Adrenal gland (tissue), 12 donors: ENCODE measurements around the gene MVB12B. TPM values are rescaled to one million over a fixed set of nuclear protein-coding genes. Genes with fewer than 3 reads are reported as not detected.
A peak's percentile ranks its signal among the peaks of the same experiment; 100 is the strongest.

Experiments used
- DNase-seq, 7 donors: peaks; one replicate each; pipeline ENCODE4 v3.0.0-alpha.2; 2019 to 2020
- H3K27ac ChIP-seq, 5 donors: fragments of 200-600 bp; sonication (generic) in 4 of 5; 1 replicate in 3 of 5; 2 replicates in 2 of 5; pipeline versions ENCODE4 v1.5.1 to v1.8.0; 2016 to 2020; ENCODE audit warnings: mild to moderate bottlenecking in 1 of 5
- H3K27me3 ChIP-seq: fragments of 200-600 bp; 2 replicates; pipeline ENCODE4 v1.8.0; 2021
- H3K36me3 ChIP-seq, 2 donors: fragments of 200-600 bp; replicated peaks in 1 of 2; 1 replicate in 1 of 2; 2 replicates in 1 of 2; pipeline versions ENCODE4 v1.5.1 to v1.8.0; 2018 to 2022
- H3K4me1 ChIP-seq, 2 donors: fragments of 200-600 bp; replicated peaks in 1 of 2; 1 replicate in 1 of 2; 2 replicates in 1 of 2; pipeline versions ENCODE4 v1.5.1 to v1.8.0; 2018 to 2021
- H3K4me3 ChIP-seq, 4 donors: fragments of 200-600 bp; sonication (generic) in 3 of 4; one replicate each; pipeline ENCODE4 v1.5.1; 2016 to 2018
- H3K9me3 ChIP-seq, 3 donors: fragments of 200-600 bp; sonication (generic) in 1 of 3; replicated peaks in 1 of 3; 1 replicate in 2 of 3; 2 replicates in 1 of 3; pipeline versions ENCODE4 v1.5.1 to v1.8.0; 2016 to 2021
- POLR2A ChIP-seq, 2 donors: fragments of 450-650 bp; IDR thresholded peaks; one replicate each; pipeline ENCODE4 v1.6.1; 2017; ENCODE audit warnings: antibody characterized with exemption in 2 of 2, mild to moderate bottlenecking in 2 of 2, moderate library complexity in 1 of 2
- WGBS, 4 donors: extraction: QIAGEN DNeasy Blood & Tissue Kit in 2 of 4; methylation state at CpG; one replicate each; pipeline versions ENCODE4 v1.1.5 to v1.1.7; 2013 to 2017; 5-methylcytosine and 5-hydroxymethylcytosine counted together
- intact Hi-C, 2 donors: fragments of 100-400 bp; cut with DNase I; formaldehyde crosslinking; loops; one replicate each; pipeline versions ENCODE4 v1.14.1 to v1.15.0; 2022 to 2023
- polyA plus RNA-seq, 3 donors: library from polyadenylated mRNA; stranded (reverse); fragments of 200-250 nt in 2 of 3; fragments of 350-450 nt in 1 of 3; fragmentation: Illumina TruSeq in 1 of 3; extraction: RNeasy Lipid Tissue Mini Kit (QIAGEN cat#74804) in 1 of 3; gene quantifications; one replicate each; pipeline ENCODE4 v1.2.3, GENCODE V29; 2013 to 2014
- total RNA-seq, 9 donors: library from RNA; depleted of rRNA in 4 of 9; stranded (reverse); fragments of >200 nt in 4 of 9; fragments of 120-200 nt in 1 of 9; fragmentation: NEBNext Ultra II Directional in 1 of 9; extraction: Animal tissue kit (Norgen Biotek cat#: 25700) in 1 of 9; gene quantifications; one replicate each; pipeline versions ENCODE4 v1.1.0 to v1.2.4, GENCODE V29; 2013 to 2023
- TF ChIP-seq, protein P1 (sequence below), 6 experiments: fragments of 450-650 bp in 4 of 6; fragments of 200-600 bp in 2 of 6; sonication (generic) in 1 of 6; IDR thresholded peaks; 1 replicate in 5 of 6; 2 replicates in 1 of 6; pipeline versions ENCODE4 v1.5.1 to v1.8.0; 2016 to 2021; ENCODE audit warnings: antibody characterized with exemption in 6 of 6, mild to moderate bottlenecking in 2 of 6, moderate library complexity in 1 of 6
- donor health status: healthy with polysubstance abuse.
- donor health status: Bipolar disorder and iron deficiency.
- donor health status: DM: yes; HTN: yes; CAD: no.
- donor health status: DM: no; HTN: no; CAD: no.
- donor health status: DM: no; HTN: no; CAD: no.
- donor health status: DM: yes; HTN: yes; CAD: no.

Gene MVB12B
- total and polyA plus RNA-seq, 12 donors: 3.7 to 20.5 (median 12.8) TPM

DNA sequence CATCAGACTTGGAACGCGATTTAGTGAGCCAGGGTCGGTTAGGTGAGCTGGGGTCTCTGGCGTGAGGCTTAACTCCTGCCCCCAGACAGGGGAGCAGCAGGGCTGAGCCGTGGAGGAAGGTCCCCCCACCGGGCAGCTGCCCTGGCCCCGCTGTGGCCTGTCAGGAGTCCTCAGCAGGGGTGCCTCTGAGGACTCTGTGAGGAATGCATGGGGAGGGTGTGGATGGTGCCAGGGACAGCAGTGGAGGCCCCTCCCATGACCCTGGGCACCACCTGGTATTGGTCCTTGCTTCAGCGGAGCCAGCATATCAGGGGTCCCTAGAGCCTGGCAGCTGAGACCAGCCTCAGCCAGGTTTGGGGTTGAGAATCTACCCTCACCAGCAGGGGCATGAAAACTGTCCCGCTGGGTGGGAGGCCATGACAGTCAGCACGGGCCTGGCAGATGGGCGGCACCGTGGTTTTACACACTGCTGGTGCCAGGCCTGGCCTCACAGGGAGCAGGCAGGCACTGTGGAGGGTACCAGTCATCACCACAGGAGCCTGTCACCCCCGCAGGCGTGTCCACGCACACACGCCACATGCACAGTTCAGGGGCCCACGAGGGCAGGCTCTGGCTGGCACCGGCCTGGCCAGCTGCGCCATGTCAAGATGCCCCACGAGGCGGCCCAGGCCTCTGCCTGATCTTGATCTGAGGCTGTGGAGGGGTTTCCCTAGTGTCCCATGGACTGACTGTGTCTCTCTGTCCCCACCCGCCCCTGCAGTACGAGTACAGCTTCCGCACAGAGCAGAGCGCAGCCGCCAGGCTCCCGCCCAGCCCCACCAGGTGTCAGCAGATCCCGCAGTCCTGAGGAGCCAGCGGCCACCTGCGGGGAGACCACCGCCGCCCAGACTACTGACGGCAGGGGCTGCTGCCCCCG, 176.0 kb downstream of the MVB12B start:
- peaks cover 0 to 16% of the 10 kb centered on the region in 2 donors for H3K4me1 ChIP-seq
- no peaks in the 10 kb centered on the region for H3K27me3 ChIP-seq
- peak overlapping the region in 1 of 5 donors; percentile 41 for H3K27ac ChIP-seq
- H3K4me3 ChIP-seq: no peak overlapping the region
- TF ChIP-seq POLR2A (IDR thresholded peaks at IDR 0.05): no peak
- TF ChIP-seq, protein P1, sequence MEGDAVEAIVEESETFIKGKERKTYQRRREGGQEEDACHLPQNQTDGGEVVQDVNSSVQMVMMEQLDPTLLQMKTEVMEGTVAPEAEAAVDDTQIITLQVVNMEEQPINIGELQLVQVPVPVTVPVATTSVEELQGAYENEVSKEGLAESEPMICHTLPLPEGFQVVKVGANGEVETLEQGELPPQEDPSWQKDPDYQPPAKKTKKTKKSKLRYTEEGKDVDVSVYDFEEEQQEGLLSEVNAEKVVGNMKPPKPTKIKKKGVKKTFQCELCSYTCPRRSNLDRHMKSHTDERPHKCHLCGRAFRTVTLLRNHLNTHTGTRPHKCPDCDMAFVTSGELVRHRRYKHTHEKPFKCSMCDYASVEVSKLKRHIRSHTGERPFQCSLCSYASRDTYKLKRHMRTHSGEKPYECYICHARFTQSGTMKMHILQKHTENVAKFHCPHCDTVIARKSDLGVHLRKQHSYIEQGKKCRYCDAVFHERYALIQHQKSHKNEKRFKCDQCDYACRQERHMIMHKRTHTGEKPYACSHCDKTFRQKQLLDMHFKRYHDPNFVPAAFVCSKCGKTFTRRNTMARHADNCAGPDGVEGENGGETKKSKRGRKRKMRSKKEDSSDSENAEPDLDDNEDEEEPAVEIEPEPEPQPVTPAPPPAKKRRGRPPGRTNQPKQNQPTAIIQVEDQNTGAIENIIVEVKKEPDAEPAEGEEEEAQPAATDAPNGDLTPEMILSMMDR (IDR thresholded peaks at IDR 0.05): no peak
- no peaks in the 10 kb centered on the region for H3K9me3 ChIP-seq
- H3K36me3 ChIP-seq: peaks cover 0 to 13% of the 10 kb centered on the region in 2 donors
- DNase-seq: no peak
- 90 to 94% (median 91%) methylated on average over 10 to 34 of the region's 34 CpGs for WGBS, 4 donors
- intact Hi-C loops: loop anchor here (5.0 kb wide), 2 partner anchors 55 to 280 kb away; no protein-coding TSS in a partner anchor

DNA sequence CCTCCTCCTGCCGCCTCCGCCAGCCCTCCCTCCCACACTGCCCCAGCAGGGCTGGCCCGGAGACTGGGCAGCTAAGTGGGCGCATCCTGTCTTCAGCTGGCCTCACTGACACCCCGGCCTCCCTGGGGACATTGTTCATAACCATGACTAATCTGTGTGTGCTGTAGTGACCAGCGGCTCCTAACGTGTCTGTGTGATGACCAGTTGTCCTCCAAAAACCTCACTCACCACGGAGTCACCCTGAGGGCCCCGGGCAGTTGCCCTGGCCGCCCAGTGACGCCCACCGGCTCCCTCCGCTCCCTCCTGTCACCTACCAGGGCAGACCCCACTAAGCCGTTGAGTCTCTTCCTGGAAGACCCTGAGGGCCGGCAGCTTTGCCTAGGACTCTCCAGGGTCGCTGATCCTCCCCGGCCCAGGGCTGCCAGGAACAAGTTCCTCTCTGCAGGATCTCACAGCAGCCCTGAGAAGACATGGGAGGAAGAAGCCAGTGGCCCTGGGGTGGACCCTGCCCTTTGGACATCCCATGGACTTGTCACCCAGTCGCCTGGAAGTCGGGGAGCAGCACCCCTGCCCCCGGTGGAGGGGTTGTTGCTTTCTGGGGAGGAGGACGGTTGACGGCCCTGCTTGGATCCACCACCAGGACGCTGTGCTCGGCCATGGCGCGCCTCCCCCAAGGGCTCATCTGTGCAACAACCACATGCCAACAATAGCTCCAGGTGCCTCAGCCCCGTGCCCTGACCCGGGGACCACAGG, 176.9 kb downstream of the MVB12B start:
- H3K4me1 ChIP-seq: peaks cover 0 to 16% of the 10 kb centered on the region in 2 donors
- H3K27me3 ChIP-seq: no peaks in the 10 kb centered on the region
- no peaks in the 10 kb centered on the region for H3K9me3 ChIP-seq
- H3K4me3 ChIP-seq: no peak overlapping the region
- H3K27ac ChIP-seq: peak overlapping the region in 1 of 5 donors; percentile 41
- 84 to 95% (median 94%) methylated on average over 9 to 28 of the region's 28 CpGs for WGBS, 4 donors
- peaks cover 0 to 13% of the 10 kb centered on the region in 2 donors for H3K36me3 ChIP-seq
- no peak for DNase-seq
- intact Hi-C loops: loop anchor here (5.0 kb wide), 2 partner anchors 54 to 279 kb away; no protein-coding TSS in a partner anchor
- TF ChIP-seq POLR2A (IDR thresholded peaks at IDR 0.05): no peak
- TF ChIP-seq, protein P1 (IDR thresholded peaks at IDR 0.05): no peak

DNA sequence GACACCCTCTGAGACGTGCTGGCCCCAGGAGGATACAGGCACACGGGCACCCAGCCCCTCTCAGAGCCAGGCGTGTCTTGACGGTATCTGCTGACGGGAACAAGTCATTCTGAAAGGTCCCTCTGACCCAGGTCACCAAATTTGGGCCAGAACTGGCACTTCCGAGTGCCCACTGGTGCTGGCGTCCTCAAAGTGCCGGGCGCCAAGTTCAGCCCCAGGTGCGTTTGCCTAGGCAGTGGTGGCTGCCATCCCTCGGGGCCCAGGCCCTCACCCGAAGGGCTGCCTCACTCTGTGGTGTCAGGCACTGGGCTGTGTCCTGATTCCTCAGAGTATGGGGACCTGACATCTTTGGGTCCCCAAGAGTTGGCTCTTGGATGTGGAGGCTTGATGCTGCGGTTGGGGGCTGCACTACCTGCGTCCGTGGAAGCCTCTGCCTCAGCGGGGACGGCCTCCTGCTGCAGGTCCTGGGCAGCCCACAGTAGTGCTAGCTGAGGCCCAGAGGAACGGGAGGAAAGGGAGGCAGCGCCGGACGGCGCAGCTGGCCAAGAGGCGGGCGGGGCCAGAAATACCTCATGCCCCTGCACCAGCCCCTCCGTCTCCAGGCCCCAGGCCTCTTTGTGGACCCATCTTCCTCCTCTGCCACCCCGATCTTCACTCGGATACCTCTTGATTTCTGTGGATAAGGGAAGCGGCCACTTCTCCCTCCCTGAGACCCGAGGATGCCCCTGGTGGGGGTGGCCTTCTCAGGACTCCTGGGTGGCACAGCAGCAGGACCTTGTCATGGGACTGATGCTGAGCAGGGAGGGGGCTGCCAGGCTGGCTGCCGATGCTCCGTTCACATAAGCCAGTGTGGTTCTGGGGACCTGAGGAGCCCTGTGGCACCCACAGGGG, 177.7 kb downstream of the MVB12B start:
- intact Hi-C loops: loop anchor here (5.0 kb wide), 2 partner anchors 53 to 278 kb away; no protein-coding TSS in a partner anchor
- Histone ChIP-seq H3K9me3 (no peaks in the 10 kb centered on the region), H3K27ac (no peak overlapping the region), H3K36me3 (peaks cover 0 to 13% of the 10 kb centered on the region in 2 donors), H3K27me3 (no peaks in the 10 kb centered on the region), H3K4me1 (peaks cover 0 to 15% of the 10 kb centered on the region in 2 donors), H3K4me3 (no peak overlapping the region)
- TF ChIP-seq, protein P1 (IDR thresholded peaks at IDR 0.05): no peak
- TF ChIP-seq POLR2A (IDR thresholded peaks at IDR 0.05): no peak
- WGBS, 4 donors: 96 to 97% (median 97%) methylated on average over 15 to 31 of the region's 31 CpGs
- DNase-seq: no peak
